Neuronal stem cell (in vitro differentiated cells): ENCODE measurements around the gene MOK.

ENCODE experiments used
- DNase-seq: peaks from one replicate; pipeline ENCODE4 v3.0.0-alpha.2; 2013; ENCODE audit warnings: low spot score
- H2AFZ ChIP-seq: one replicate; pipeline ENCODE4 v1.6.1; 2013; ENCODE audit warnings: mild to moderate bottlenecking, low read length, inconsistent platforms
- H2AK5ac ChIP-seq: 2 replicates; pipeline ENCODE4 v1.6.1; 2013; ENCODE audit warnings: low read depth, mild to moderate bottlenecking, inconsistent platforms, low read length, moderate library complexity, mixed read lengths
- H2BK120ac ChIP-seq: 2 replicates; pipeline ENCODE4 v1.6.1; 2013; ENCODE audit warnings: low read depth, mild to moderate bottlenecking, inconsistent platforms, low read length, moderate library complexity, mixed read lengths
- H2BK12ac ChIP-seq: one replicate; pipeline ENCODE4 v1.6.1; 2013; ENCODE audit warnings: low read length, inconsistent platforms
- H2BK15ac ChIP-seq: 2 replicates; pipeline ENCODE4 v1.6.1; 2013; ENCODE audit warnings: mild to moderate bottlenecking, low read length, inconsistent platforms, mixed read lengths
- H2BK5ac ChIP-seq: one replicate; pipeline ENCODE4 v1.6.1; 2013; ENCODE audit warnings: inconsistent platforms, mild to moderate bottlenecking, low read length, moderate library complexity
- H3K14ac ChIP-seq: one replicate; pipeline ENCODE4 v1.6.1; 2013; ENCODE audit warnings: low read length, inconsistent platforms
- H3K18ac ChIP-seq: 2 replicates; pipeline ENCODE4 v1.6.1; 2013; ENCODE audit warnings: low read length, inconsistent platforms
- H3K23ac ChIP-seq: 2 replicates; pipeline ENCODE4 v1.6.1; 2013; ENCODE audit warnings: low read depth, mild to moderate bottlenecking, mixed read lengths, low read length, inconsistent platforms; ENCODE audit not compliant: poor library complexity
- H3K27ac ChIP-seq: replicated peaks from 3 replicates; pipeline ENCODE4 v1.5.1; 2013; ENCODE audit warnings: low read length, inconsistent platforms
- H3K27me3 ChIP-seq, 3 experiments: 2 replicates each; pipeline ENCODE4 v1.6.1; 2013; ENCODE audit warnings: low read length in 3 of 3, mild to moderate bottlenecking in 2 of 3, inconsistent platforms in 1 of 3, low read depth in 1 of 3, mixed read lengths in 1 of 3, moderate library complexity in 1 of 3; ENCODE audit not compliant: control insufficient read depth in 3 of 3, insufficient read depth in 3 of 3
- H3K36me3 ChIP-seq, 2 donors: replicated peaks in 1 of 2; 2 replicates each; pipeline ENCODE4 v1.6.1; 2013; ENCODE audit warnings: low read length in 2 of 2; ENCODE audit not compliant: control insufficient read depth in 2 of 2, insufficient read depth in 2 of 2
- H3K4ac ChIP-seq: 2 replicates; pipeline ENCODE4 v1.6.1; 2013; ENCODE audit warnings: inconsistent platforms, mild to moderate bottlenecking, low read length, moderate library complexity
- H3K4me1 ChIP-seq, 2 donors: 1 replicate in 1 of 2; 2 replicates in 1 of 2; pipeline ENCODE4 v1.6.1; 2013; ENCODE audit warnings: low read length in 2 of 2, low read depth in 1 of 2; ENCODE audit not compliant: control insufficient read depth in 2 of 2, insufficient read depth in 1 of 2
- H3K4me2 ChIP-seq: one replicate; pipeline ENCODE4 v1.6.1; 2013; ENCODE audit warnings: mild to moderate bottlenecking, low read length, inconsistent platforms; ENCODE audit not compliant: insufficient read depth, poor library complexity, severe bottlenecking
- H3K4me3 ChIP-seq, 2 donors: 2 replicates each; pipeline ENCODE4 v1.5.1; 2013; ENCODE audit warnings: low read length in 2 of 2, mild to moderate bottlenecking in 2 of 2, inconsistent platforms in 1 of 2, moderate library complexity in 1 of 2
- H3K79me1 ChIP-seq: one replicate; pipeline ENCODE4 v1.6.1; 2013; ENCODE audit warnings: low read depth, mild to moderate bottlenecking, inconsistent platforms, low read length, moderate library complexity
- H3K9ac ChIP-seq: one replicate; pipeline ENCODE4 v1.6.1; 2013; ENCODE audit warnings: mild to moderate bottlenecking, low read depth, low read length, inconsistent platforms; ENCODE audit not compliant: poor library complexity
- H3K9me3 ChIP-seq, 2 donors: replicated peaks in 1 of 2; 2 replicates each; pipeline versions ENCODE3 to v1.6.1; 2013; ENCODE audit warnings: low read length in 2 of 2, mild to moderate bottlenecking in 2 of 2, inconsistent platforms in 1 of 2, low read depth in 1 of 2, mixed read lengths in 1 of 2, moderate library complexity in 1 of 2; ENCODE audit not compliant: control insufficient read depth in 2 of 2, insufficient read depth in 1 of 2
- H4K8ac ChIP-seq: one replicate; pipeline ENCODE4 v1.6.1; 2013; ENCODE audit warnings: low read depth, mild to moderate bottlenecking, inconsistent platforms, low read length, moderate library complexity
- H4K91ac ChIP-seq: one replicate; pipeline ENCODE4 v1.6.1; 2013; ENCODE audit warnings: low read length, low read depth, mild to moderate bottlenecking, inconsistent platforms; ENCODE audit not compliant: poor library complexity
- WGBS, 2 donors: extraction: QIAGEN DNeasy Blood & Tissue Kit; methylation state at CpG; one replicate each; pipeline ENCODE4 v1.1.7; 2013; ENCODE audit warnings: missing lambda C conversion rate in 2 of 2, mixed read lengths in 1 of 2; ENCODE audit not compliant: insufficient read length in 2 of 2, insufficient replicate concordance in 1 of 2; ENCODE audit errors: extremely low coverage in 2 of 2; 5-methylcytosine and 5-hydroxymethylcytosine counted together

MOK gene

DNA sequence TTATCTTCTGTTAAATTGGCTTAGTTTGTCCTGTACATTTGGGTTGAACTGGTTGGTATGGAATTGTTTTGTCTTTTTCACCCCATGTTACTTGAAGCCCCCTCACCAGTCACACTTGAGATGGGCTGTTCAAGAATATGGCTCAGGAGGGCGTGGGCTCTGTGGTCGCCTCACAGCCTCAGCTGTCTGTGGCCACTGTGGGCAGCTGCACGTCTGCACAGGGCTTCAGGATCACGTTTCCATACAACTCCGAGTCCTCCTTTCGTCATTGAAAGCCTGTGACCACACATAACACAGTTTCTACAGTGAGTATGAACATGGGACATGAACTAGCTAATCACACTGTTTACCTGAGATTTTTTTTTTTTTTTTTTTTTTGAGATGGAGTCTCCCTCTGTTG, 81.3 kb downstream of the MOK start:
- no peak overlapping the region for H2BK120ac ChIP-seq
- H3K18ac ChIP-seq = no peak overlapping the region
- H2AFZ ChIP-seq = no peak overlapping the region
- no peak overlapping the region for H2AK5ac ChIP-seq
- peaks cover 8 to 18% of the 10 kb centered on the region in 2 donors for H3K36me3 ChIP-seq
- H2BK12ac ChIP-seq = no peak overlapping the region
- H3K79me1 ChIP-seq = peaks cover 2% of the 10 kb centered on the region
- H2BK15ac ChIP-seq = no peak overlapping the region
- H3K27ac ChIP-seq = no peak overlapping the region
- H3K9me3 ChIP-seq = peaks cover 0 to 5% of the 10 kb centered on the region in 2 donors
- no peak overlapping the region for H2BK5ac ChIP-seq
- no peak for DNase-seq
- H3K4me1 ChIP-seq = no peaks in the 10 kb centered on the region
- H3K27me3 ChIP-seq = no peaks in the 10 kb centered on the region
- H3K23ac ChIP-seq = no peak overlapping the region
- no peak overlapping the region for H3K14ac ChIP-seq
- no peak overlapping the region for H4K91ac ChIP-seq
- H4K8ac ChIP-seq = no peak overlapping the region
- no peak overlapping the region for H3K4ac ChIP-seq
- no CpG with 5 or more reads among the region's 6 CpGs for WGBS, 2 donors
- H3K4me2 ChIP-seq = no peak overlapping the region
- H3K4me3 ChIP-seq = no peak overlapping the region
- H3K9ac ChIP-seq = no peak overlapping the region

DNA sequence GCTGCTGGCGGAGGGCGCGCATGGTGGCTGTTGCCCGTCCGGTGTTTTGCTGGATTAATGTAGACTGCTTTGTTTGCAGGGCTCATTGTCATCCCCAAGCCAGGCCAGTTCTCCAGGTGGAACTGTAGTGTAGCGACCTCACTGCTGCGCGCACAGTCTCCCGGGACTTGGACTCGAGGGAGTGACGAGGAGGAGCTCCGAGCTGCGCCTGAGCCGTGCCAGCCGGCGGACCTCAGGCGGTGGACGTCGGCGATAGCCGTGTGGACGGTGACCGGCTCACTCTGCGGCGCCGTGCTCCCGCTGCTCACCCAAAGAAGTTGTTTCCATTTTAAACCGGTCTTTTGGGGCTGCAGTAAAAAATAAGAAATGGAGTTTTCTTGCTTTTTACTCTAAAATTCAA, 82.2 kb downstream of the MOK start:
- Histone ChIP-seq H3K36me3 (peaks cover 8 to 18% of the 10 kb centered on the region in 2 donors), H3K18ac (no peak overlapping the region)

DNA sequence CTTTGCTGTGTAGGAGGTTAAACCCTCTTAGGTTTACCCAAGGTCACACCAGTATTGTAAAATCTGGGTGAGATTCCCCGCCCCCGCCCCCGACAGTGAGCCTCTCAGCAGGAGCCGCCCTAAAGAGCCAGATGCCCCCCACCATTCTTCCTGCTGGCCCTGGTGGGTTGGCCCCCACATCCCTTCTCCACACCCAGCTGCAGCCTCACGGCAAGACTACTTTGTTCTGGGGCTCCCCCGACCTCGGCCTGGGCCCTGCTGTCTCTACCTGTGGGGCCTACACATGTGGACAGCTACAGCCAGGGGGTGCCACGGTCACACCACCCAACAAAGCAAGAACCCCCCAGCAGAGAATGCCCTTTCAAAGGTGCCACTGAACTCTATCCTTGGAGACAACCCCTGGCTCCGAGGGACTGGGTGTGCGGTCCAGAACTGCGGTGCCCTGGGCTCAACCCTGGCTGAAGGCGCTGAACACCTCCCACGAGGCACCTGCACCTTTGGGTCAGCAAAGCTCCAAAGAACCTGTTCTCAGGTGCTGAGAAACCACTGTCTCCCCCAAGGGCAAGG, 82.9 kb downstream of the MOK start:
- H2BK15ac ChIP-seq = no peak overlapping the region
- no peak overlapping the region for H3K27ac ChIP-seq
- no peak for DNase-seq
- no peak overlapping the region for H3K14ac ChIP-seq
- no peak overlapping the region for H4K91ac ChIP-seq
- H3K18ac ChIP-seq = no peak overlapping the region
- no peak overlapping the region for H2AFZ ChIP-seq
- H3K9ac ChIP-seq = no peak overlapping the region
- no peak overlapping the region for H3K4me3 ChIP-seq
- no CpG with 5 or more reads among the region's 13 CpGs for WGBS, 2 donors
- H3K79me1 ChIP-seq = peaks cover 2% of the 10 kb centered on the region
- H3K36me3 ChIP-seq = peaks cover 8 to 18% of the 10 kb centered on the region in 2 donors
- H2AK5ac ChIP-seq = no peak overlapping the region
- peaks cover 0 to 3% of the 10 kb centered on the region in 2 donors for H3K4me1 ChIP-seq
- H3K27me3 ChIP-seq = no peaks in the 10 kb centered on the region
- no peak overlapping the region for H2BK12ac ChIP-seq
- H4K8ac ChIP-seq = no peak overlapping the region
- H2BK5ac ChIP-seq = peak overlapping the region; percentile 61
- H2BK120ac ChIP-seq = no peak overlapping the region
- H3K9me3 ChIP-seq = peaks cover 0 to 5% of the 10 kb centered on the region in 2 donors
- no peak overlapping the region for H3K4me2 ChIP-seq
- no peak overlapping the region for H3K4ac ChIP-seq
- H3K23ac ChIP-seq = no peak overlapping the region

More for the DNA sequence above, 82.2 kb downstream of the MOK start:
- Histone ChIP-seq H3K9ac (no peak overlapping the region), H3K23ac (peak overlapping the region; percentile 34), H3K14ac (no peak overlapping the region), H3K4me1 (peaks cover 0 to 3% of the 10 kb centered on the region in 2 donors), H2AFZ (no peak overlapping the region), H3K4me3 (no peak overlapping the region), H3K9me3 (peaks cover 0 to 5% of the 10 kb centered on the region in 2 donors), H2BK5ac (peak overlapping the region; percentile 61), H3K27ac (no peak overlapping the region), H3K79me1 (peaks cover 2% of the 10 kb centered on the region), H4K91ac (no peak overlapping the region), H2AK5ac (no peak overlapping the region), H2BK120ac (no peak overlapping the region), H2BK15ac (no peak overlapping the region), H4K8ac (no peak overlapping the region), H3K4me2 (no peak overlapping the region), H3K27me3 (no peaks in the 10 kb centered on the region), H3K4ac (no peak overlapping the region), H2BK12ac (no peak overlapping the region)
- whole genome bisulfite sequencing, 2 donors = no CpG with 5 or more reads among the region's 28 CpGs
- no peak for DNase-seq

DNA sequence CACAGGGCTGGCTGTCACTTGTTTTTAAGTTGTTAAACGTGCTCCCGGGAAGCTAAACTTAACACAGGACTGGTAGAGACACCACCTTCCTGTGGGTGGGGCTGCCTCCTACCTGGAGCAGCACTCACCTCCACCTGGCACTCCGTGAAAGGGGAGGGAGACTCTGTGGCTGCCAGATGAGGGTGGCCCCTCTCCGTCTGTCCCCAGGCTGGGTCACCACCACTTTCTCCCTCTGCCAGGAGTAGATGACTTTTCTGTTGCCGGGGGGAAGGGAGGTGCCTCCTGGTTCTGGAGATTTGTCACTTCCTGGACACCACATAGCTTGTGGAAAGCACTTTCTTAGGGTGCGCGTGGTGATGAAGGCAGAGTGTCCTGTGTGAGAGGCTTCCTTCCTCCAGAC, 83.9 kb downstream of the MOK start:
- Histone ChIP-seq H3K79me1 (no peaks in the 10 kb centered on the region), H3K18ac (no peak overlapping the region), H4K8ac (no peak overlapping the region), H2AFZ (no peak overlapping the region), H3K36me3 (peaks cover 8 to 18% of the 10 kb centered on the region in 2 donors), H4K91ac (no peak overlapping the region), H3K23ac (peak overlapping the region; percentile 53), H3K9me3 (peaks cover 0 to 5% of the 10 kb centered on the region in 2 donors), H2BK12ac (no peak overlapping the region), H2BK120ac (no peak overlapping the region), H2BK5ac (no peak overlapping the region), H3K27ac (no peak overlapping the region), H3K4me3 (no peak overlapping the region), H2AK5ac (no peak overlapping the region), H3K4ac (no peak overlapping the region), H2BK15ac (no peak overlapping the region), H3K4me1 (peaks cover 1 to 7% of the 10 kb centered on the region in 2 donors), H3K4me2 (no peak overlapping the region), H3K9ac (no peak overlapping the region), H3K27me3 (no peaks in the 10 kb centered on the region), H3K14ac (no peak overlapping the region)
- DNase-seq = no peak
- no CpG with 5 or more reads among the region's 7 CpGs for WGBS, 2 donors
